Cerebellar cortex (tissue), 1 donor: ENCODE measurements around the gene NIN.

Experiments used
- DNase-seq: peaks from one replicate; pipeline ENCODE4 v3.0.0-alpha.2; 2015; ENCODE audit warnings: low spot score

The NIN gene

GRCh38 chr14:50830932-50831725, at the start of gene NIN:
TSS of gene NIN (minus strand) at chr14:50831162. CDS start at chr14:50822056, 9,106 bp downstream.
- peak; percentile 64 for DNase-seq

- no peak for DNase-seq
These were observed 44.6 kb upstream of the NIN start for GRCh38 chr14:50875359-50876070.

GRCh38 chr14:50874757-50875156, 43.8 kb upstream of the NIN start:
- DNase-seq: no peak

- DNase-seq: no peak
These were observed 41.2 kb upstream of the NIN start, which contains the start of gene ABHD12B for GRCh38 chr14:50871914-50872732. TSS of gene ABHD12B (plus strand) at chr14:50872053. CDS start at chr14:50872175, 122 bp downstream.

- DNase-seq: no peak
These were observed 40.3 kb upstream of the NIN start for GRCh38 chr14:50871228-50871627.

GRCh38 chr14:50865391-50866076, 34.6 kb upstream of the NIN start:
- no peak for DNase-seq

- no peak for DNase-seq
These were observed 34.0 kb upstream of the NIN start for GRCh38 chr14:50864946-50865345.

- no peak for DNase-seq
These were observed 33.3 kb upstream of the NIN start for GRCh38 chr14:50864237-50864636.

GRCh38 chr14:50862036-50862570, 31.1 kb upstream of the NIN start:
- no peak for DNase-seq

GRCh38 chr14:50860478-50861086, 29.6 kb upstream of the NIN start:
- peak; percentile 79 for DNase-seq

- DNase-seq: no peak
These were observed 28.3 kb upstream of the NIN start for GRCh38 chr14:50859296-50859624.

- DNase-seq: no peak
These were observed 25.7 kb upstream of the NIN start for GRCh38 chr14:50856660-50857059.

GRCh38 chr14:50855558-50855957, 24.6 kb upstream of the NIN start:
- DNase-seq: no peak

- no peak for DNase-seq
These were observed 23.6 kb upstream of the NIN start for GRCh38 chr14:50854521-50854920.

- DNase-seq: no peak
These were observed 22.9 kb upstream of the NIN start for GRCh38 chr14:50853891-50854290.

GRCh38 chr14:50846226-50846880, 15.4 kb upstream of the NIN start:
- no peak for DNase-seq

GRCh38 chr14:50845166-50845565, 14.2 kb upstream of the NIN start:
- DNase-seq: no peak

- no peak for DNase-seq
These were observed 13.4 kb upstream of the NIN start for GRCh38 chr14:50844391-50844790.

- peak; percentile 54 for DNase-seq
These were observed 8.7 kb upstream of the NIN start for GRCh38 chr14:50839691-50840090.

GRCh38 chr14:50839048-50839447, 8.1 kb upstream of the NIN start:
- no peak for DNase-seq
